NCI-H1417 (cell line): ENCODE measurements around the gene ENTHD1.

Source experiments
- DNase-seq, 3 experiments: peaks; one replicate each; lab custom pipeline; 2025; lab: John Stamatoyannopoulos, UW

The ENTHD1 gene

DNA sequence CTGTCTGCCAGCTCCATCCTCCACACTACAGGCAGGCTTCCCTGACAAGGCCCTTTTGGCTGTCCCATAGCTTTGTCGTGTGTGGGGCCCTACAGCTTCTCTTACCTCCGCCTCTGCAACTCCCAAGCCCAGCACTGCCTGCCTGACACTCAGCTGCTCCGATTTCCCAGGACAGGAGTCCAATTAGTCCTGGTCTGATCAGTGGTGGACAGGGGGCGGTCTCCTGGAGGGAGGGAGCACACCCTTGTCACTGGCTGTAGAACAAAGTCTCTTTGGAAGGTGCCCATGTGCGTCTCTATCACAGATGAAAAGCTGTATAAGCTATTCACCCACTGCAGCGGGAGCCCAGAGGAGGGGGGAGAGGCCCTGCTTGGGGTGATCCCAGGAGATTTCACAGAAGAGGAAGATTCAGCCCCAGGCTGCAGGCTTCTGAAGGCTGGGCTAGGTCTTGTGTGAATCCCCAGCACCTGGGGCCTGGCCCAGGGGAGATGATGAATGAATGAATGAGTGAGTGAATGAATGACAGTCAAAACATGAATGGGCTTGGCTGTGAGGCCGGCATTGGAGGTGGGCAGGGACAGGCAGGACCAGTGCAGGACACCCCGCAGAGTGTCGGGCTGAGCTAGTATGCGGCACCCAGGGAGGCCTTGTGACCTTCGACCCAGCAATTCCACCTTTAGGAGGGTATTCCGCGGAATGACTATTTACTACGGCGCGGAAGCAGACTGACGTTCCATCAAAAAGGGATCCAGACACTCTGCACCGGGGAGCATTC is 180.6 kb downstream of the ENTHD1 start:
- DNase-seq = no peak

DNA sequence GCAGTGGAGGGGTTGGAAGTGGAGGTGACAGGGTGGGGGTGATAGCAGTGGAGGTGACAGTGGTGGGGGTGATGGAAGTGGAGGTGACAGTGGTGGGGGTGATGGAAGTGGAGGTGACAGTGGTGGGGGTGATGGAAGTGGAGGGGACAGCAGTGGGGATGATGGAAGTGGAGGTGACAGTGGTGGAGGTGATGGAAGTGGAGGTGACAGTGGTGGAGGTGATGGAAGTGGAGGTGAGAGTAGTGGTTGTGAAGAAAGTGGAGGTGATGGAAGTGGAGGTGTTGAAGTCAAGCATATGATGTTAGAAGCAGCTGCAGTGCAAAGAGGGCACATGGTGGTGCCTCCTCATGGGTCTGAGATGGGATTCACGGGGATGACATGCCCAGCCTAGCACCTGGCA is 181.5 kb downstream of the ENTHD1 start:
- no peak for DNase-seq

DNA sequence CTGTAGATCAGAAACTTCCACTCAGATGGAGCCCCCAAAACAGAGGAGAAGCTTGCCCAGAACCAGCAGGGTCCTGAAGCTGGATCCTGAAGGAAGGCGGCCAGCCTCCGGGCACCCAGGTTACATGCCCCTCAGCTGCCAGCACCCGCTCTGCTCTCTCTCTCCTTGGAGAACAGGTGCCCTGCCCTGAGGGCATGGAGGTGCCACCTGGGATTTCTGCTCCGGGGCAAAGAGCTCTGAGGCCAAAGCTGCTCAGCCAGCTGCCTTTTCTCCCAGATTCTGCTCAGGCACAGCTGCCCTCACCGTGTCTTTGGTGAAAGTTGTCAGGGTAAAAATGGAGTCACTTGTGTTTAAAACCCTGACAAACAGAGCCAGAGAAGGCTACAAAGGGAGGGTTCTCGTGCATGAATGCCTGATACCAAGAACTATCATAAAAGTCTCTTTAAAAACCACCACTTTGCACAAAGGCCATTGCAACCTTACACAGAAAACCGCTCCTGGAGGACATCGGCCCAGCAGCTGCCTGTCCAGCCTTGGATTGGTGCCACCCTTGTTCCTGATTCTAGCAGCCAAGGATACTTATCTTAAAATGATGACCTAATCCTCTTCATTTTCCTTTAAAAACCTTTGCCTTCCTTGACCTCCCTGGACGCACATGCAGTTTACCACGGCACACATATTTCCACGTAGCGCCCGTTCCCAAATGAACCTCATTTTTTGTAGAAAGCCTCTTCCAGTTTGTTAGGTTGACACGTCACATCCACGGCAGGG is 183.0 kb downstream of the ENTHD1 start:
- peak in 1 of 3 experiments; percentile 29 for DNase-seq

DNA sequence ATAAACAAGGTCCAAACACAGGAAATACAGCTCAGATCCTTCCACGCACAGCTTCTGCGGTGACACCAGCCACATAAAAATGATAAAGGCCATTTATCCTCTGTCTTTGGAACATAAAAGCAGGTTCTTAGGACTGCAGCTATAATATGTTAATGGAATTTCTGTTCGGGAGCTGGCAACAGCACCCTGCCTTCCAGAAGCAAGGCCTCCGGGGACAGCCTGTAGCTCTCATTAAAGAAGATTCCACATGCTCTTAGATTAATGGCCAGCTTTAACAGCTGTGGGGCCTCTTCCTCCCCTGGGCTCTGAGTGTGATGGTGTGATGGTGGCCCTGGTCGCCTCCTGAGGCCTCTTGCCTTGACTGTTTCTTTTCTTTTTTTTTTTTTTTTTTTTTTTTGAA is 185.7 kb downstream of the ENTHD1 start:
- no peak for DNase-seq

DNA sequence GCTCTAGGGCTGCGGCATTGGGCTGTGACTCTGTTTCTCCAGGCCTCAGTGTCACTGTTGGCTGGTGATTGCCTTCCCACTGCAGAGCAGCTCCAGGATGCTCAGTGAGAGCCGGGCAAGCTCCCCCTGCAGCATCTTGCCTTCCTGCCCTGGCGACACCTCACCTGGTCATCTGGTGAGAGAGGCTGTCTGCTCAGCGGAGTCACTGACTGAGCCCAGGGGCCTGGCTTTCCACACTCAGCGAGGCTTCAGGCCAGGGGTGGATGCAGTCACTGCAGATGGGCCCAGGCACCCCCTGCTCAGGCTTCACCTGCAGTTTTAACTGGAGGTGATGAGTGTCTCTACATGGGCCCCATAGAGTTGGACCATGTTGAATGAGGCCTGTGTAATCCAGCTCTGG is 186.2 kb downstream of the ENTHD1 start:
- no peak for DNase-seq

DNA sequence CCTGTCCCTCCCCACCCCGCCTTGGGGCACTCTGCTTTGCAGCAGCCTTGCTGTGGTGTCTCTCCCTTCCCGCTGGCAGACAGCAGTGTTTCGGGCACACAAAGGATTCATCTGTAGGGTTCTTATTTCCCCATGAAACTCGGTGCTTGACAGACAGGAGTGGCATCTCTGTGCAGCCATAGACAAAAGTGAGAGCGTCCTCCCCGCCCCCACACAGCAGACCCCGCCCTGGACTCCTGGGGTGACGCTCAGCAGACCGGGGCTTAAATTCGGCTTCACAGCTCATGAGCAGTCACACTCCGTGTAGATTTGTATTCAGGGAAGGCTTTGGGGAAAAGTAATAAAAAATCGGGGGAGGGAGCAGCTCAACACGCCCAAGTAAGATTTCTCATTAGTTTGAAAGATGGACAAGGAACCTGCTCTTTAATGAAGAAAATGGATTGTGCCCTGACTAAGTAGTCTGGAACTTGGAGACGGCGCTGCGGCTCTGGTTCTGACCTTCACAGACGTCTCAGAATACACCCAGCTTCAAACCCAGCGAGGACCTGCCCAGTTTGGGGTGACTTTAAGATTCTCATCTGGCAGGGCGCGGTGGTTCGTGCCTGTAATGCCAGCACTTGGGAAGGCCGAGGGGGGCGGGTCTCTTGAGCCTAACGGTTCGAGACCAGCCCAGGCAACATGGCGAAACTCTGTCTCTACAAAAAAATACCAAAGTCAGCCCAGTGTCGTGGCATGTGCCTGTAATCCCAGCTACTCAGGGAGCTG is 187.0 kb downstream of the ENTHD1 start:
- DNase-seq = peak in 1 of 3 experiments; percentile 59

DNA sequence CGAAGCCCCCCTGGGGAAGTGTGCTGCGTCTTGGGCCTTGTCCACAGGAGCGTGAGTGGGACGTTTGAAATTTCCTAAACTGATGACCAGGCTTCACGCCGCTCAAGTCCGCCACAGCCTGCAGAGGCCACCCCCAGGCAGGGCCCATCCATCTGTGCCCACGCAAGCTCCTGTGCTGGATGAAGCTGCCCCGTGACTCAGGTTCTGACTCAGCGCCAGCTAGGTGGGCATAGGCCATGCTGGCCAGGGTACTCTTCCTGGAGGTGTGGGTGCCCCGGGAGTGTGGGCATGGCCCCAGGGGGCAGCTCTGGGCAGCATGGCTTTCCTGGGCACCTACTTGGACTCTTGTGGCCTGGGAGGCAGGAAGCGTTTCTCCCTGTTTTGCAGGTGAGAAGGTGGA is 188.2 kb downstream of the ENTHD1 start:
- DNase-seq = no peak

DNA sequence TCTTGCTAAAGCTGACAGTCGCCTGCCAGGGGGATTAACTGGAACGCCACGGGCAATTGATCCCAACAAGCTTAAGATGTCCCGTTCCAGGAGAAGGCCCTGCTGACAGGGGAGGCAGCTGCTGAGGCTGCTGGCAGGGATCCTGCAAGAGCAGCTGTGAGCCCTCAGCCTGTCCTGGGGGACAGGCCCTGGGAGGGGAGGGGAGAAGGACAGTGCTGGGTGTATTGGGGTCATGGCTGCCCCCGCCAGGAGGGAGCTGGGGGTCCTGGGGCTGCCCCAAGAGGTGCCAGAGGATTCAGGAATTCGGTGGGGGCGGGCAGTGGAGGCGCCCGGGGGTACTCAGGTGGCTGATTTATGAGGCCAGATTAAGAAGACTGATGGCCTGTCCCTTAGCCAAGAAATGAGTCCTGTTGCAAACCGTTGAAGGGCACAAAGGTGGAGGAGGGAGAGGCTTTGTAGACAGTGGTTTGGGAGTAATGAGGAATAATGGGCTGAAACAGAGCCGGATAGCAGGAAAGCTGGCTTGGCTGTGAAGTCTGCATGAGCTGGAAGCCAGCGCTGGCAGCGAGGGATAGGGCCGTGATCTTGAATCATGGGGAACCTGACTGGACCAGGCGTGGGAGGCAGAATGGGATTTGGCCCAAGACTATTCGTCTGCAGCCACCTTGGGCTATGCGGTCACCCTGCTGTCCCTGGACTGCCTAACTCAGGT is 189.5 kb downstream of the ENTHD1 start:
- DNase-seq = peak in 1 of 3 experiments; percentile 31

DNA sequence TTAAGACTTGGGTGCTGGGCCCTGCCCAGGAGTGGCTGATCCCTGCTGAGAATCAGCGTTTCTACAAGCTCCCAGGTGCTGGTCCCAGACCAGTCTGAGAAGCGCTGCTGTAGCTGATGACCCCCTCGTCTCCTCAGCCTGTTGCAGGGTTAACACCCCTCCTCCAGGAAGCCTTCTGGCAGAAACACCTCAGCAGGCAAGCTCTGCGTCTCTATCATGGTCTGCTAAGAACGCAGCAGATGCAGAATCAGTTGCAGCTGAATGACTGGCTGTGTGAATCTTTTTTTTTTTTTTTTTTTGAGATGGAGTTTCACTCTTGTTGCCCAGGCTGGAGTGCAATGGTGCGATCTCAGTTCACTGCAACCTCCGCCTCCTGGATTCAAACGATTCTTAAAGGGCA is 190.5 kb downstream of the ENTHD1 start:
- no peak for DNase-seq

DNA sequence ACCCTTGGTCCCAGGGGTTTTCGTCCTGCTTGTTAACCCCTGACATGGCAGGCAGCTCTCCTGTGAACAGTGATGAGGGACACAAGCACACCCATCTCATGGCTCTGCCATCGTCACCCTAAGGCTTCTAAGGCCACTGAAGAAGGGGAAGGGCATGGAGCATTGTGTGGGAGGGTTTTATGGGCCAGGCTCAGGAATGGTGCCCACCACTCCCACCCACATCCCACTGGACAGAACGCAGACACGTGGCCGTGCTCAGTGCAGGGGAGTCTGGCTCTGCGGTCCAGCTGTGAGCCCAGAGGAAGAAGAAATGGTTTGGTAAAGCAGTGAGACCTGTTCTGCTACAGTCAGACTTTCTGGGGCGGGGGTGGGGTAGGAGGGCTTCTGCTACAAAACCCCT is 193.0 kb downstream of the ENTHD1 start:
- no peak for DNase-seq

DNA sequence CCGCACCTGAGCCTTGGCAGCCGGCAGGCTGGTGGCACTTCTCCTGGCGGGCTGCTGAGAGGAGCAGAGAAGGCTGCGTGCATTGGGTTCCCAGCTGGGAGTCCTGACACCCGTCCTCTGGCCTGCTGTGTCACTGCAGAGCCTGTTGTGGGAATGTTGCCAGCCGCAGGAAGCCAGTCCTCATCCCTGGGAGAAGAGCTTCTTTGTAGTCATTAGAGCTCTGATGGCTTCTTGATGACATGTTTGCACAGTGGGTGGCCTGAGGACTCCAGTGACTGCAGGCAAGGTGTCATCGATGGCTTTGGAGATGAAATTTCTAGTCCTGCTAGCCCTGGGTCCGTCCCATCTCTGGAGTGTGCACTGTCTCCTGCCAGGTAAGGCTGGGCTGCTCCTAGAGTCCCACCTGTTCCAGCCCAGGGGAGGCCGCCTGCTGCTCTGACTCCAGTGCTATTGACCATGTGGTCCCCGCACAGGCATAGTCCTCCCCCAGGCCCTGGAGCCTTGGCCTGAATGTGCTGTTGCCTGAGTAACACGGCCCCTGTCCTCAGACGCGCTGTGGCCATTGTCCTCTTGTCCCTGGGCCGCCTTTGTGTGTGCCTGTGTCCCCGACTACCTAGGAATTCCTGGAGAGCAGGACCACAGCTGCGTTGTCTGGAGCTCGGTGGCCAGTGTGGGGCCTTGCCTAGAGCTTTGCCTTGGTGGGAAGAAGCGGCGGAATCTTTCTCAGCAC is 193.8 kb downstream of the ENTHD1 start:
- peak; percentile 45 to 76 (median 72) for DNase-seq

DNA sequence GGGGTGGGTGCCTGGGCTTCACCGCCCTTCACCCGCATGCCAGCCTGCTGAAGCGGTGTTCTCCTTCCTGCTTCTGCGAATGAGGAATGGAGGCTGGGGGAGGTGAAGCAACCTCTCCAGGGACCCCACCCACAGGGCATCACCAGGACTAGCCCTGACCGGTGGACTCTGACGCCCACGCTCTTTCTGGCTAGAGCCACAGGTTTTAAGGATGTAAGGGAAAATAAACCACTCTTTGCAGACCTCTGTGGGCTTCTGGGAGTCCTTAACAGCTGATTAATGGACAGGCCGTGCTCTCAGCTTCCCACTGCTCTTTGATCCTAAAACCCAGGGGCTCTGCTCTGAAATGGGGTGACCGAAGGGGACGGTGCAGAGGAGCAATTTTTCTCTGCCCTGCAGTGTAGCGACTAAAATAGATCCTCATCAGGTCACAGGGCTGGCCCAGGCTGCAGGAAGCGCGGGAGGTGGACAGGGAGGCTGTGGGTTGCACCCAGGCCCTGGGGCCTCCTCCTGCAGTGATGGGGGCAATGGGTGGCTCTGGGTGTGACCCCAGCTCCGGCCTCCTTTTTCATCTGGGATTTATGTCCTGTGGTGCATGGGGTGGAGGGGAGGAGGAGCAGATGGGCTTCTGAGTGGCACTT is 195.7 kb downstream of the ENTHD1 start:
- peak in 1 of 3 experiments; percentile 1 for DNase-seq

DNA sequence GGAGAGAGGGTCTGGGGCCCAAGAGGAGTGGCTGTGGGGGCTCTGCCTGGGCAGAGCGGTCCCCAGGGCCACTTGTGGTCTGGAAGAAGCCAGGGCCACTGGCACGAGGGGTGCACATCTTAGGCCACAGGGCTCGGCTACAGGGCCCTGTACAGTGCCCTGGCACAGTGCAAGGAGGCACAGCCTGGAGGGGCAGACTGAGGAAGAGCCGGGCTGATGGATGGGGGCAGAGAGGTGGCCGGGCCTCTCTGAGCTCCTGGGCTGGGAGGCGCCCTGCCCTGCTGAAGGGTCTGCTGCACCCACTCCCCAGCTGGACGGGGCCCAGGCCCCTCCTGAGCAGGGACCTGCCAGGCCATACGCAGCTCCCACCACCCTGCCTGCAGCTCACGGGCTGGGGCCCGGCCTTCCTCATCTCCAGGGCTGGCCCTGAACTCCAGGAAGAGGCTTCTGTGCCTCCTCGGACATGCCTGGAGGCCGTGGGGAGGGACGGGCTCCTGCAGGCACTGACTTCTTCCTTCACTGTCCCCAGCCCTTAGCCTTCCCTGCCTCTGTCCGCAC is 199.5 kb downstream of the ENTHD1 start:
- DNase-seq = no peak
